ENCODE measurements around the gene SSX4.
"Not testable (repeated sequence)": the region's sequence is repeated elsewhere in the genome, so short reads cannot be mapped to it uniquely, and the experiment has no call there.

Gene SSX4, protein sequence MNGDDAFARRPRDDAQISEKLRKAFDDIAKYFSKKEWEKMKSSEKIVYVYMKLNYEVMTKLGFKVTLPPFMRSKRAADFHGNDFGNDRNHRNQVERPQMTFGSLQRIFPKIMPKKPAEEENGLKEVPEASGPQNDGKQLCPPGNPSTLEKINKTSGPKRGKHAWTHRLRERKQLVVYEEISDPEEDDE

DNA sequence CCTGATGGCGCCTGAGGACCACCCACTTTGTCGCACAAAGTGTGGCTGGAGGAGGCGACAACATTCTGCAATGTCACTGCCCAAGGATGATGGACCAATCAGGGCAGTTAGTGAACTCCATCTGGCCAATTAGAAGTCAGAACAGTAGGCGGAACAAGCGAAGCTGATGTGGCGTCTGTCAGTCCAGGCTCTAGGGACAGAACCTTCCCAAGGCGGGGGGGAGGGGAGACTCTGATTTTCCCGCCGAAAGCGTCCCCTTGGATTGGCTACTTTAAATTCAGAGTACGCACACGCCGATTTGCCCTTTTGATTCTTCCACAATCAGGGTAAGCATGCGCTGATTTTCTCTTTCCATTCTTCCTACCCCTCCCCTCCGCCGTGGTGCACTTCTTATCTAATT is at the start of gene SSX4:
Gene SSX4, plus strand, starts transcription at position 301 of the 400 bp plus-strand sequence. CDS start 515 bp downstream, outside the sequence.
- DNase-seq = not testable (repeated sequence)

DNA sequence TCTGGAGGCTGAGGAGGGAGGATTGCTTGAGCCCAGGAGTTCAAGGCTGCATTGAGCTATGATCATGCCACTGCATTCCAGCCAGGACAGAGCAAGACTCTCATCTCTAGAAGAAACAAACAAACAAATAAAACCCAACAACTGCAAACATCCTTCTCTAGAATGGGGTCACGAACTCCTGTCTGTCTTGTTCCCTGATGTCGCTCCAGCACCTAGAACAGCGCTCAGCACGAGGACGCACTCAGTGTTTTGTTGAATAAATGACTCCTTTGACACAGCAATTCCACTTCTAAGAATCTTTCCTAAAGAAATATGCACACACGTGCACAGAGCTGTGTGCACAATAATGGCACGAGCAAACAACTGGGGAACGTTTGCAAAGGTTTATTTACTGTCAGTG is 37.3 kb upstream of the SSX4 start:
- not testable (repeated sequence) for DNase-seq

DNA sequence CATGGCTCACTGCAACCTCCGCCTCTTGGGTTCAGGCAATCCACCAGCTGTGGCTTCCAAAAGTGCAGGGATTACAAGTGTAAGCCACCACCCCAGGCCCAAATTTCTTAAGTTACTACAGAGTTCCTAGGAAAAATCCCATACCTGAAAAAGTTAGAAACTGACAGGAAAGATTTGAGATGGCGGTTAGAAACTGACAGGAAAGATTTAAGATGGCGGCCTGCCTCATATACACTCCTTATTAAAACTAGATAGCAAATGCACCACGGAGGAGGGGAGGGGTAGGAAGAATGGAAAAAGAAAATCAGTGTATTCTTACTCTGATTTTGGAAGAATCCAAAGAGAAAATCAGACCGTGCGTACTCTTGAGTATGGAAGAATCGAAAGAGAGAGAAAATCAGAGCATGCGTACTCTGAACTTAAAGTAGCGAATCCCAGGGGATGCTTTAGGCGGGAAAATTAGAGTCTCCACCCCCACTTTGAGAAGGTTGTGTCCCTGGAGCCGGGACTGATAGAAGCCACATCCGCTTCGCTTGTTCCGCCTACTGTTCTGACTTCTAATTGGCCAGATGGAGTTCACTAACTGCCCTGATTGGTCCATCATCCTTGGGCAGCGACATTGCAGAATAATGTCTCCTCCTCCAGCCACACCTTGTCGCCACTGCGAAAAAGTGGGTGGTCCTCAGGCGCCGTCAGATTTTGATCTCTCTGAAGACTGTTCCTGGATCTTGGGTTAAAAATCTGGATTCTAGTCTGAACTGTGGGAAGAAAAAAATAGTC is 26.8 kb upstream of the SSX4 start, which contains the start of gene SSX3:
Gene SSX3, minus strand, starts transcription at position 389 of the 780 bp plus-strand sequence. CDS start 1,454 bp downstream, outside the sequence.
- not testable (repeated sequence) for DNase-seq

DNA sequence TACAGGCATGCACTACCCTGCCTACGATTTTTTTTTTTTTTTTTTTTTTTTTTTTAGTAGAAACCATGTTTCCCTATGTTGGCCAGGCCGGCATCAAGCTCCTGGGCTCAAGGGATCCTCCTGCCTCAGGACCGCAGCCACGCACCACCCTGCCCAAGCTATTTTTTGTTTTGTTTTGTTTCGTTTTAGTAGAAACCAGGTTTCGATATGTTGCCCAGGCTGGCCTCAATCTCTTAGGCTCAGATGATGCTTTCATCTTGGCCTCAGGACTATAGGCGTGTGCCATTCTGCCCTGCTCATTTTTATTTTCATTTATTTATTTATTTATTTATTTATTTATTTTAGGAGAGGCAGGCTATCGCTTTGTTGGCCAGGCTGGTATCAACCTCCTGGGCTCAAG is 25.7 kb upstream of the SSX4 start:
- no peak for DNase-seq

DNA sequence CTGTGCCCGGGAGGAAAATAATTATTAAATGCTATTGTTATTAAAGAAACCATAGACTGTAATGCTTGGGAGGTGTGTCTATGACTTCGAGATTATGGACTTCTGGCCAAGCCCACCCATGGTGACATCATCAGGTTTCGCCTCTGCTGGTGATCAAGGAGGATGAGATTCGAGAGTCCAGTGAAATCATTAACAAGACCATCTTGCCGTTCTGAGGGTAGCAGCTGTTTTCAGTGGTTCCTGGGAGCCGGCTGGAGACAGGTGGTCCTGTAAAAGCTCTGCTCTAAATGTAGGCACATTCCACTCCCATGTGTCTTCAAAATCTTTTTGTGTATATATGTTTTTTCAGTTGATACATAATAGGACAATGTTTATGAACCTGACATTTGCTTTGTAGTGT is 24.1 kb upstream of the SSX4 start:
- DNase-seq = not testable (repeated sequence)

DNA sequence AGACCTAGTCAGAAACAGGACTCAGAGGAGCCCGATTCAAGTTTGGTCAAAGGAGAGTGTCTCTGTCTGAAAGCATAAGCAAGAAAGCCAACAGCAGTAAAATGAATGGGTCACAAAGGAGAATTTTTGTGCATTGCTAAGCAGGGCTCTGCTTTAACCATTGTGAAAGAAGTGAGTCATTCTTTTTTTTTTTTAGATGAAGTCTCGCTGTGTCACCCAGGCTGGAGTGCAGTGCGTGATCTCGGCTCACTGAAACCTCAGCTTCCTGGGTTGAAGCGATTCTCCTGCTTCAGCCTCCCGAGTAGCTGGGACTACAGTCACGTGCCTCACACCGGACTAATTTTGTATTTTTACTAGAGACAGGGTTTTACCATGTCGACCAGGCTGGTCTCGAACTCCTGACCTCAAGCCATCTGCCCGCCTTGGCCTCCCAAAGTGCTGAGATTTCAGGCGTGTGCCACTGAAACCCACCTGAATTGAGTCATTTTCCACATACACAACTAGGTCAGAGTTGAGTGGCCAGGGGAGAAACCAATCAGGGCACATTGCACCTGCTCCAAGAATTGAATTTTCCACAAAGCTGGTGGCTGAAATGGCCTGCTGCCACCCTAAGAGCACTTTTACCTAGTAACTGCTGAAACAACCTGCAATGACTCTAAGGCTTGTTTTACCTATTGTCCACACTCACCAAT is 15.5 kb upstream of the SSX4 start:
- not testable (repeated sequence) for DNase-seq

DNA sequence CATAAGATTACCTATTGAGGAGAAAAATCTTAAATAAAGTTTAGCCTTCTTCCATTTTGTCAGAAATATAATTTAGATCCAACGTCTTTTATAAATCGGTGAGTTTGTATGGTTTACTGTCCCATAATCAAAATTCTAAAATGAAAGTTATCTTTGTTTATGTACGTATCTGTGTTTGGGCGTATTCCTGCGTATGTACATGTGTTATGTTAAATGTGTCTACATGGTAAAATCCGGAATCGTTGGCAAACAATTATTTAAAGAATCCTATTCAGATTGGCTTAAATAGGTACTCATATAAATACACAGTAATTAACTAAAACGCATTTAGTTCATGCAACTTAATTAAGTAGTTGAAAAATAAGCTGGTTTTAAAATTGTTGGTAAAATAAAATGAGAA is 12.9 kb upstream of the SSX4 start:
- DNase-seq = not testable (repeated sequence)

DNA sequence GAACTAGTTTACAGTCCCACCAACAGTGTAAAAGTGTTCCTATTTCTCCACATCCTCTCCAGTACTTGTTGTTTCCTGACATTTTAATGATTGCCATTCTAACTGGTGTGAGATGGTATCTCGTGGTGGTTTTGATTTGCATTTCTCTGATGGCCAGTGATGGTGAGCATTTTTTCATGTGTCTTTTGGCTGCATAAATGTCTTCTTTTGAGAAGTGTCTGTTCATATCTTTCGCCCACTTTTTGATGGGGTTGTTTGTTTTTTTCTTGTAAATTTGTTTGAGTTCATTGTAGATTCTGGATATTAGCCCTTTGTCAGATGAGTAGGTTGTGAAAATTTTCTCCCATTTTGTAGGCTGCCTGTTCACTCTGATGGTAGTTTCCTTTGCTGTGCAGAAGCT is 13.6 kb downstream of the SSX4 start:
- DNase-seq = not testable (repeated sequence)

DNA sequence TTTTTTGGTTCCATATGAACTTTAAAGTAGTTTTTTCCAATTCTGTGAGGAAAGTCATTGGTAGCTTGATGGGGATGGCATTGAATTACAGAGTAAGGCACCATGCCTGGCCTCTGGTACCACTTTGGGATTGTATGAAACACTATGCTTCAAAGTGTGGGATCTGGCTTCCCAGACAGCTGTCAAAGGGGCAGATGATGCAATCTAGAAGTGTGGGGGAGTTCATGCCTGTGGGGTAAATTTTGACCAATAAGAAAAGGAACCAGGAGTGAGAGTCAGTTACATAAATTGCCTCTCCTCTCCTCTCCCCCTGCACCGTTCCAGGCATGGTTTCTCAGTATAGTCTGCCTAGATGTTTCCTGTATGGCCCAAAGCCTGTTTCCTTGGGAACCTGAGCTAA is 14.5 kb downstream of the SSX4 start:
- DNase-seq = not testable (repeated sequence)

DNA sequence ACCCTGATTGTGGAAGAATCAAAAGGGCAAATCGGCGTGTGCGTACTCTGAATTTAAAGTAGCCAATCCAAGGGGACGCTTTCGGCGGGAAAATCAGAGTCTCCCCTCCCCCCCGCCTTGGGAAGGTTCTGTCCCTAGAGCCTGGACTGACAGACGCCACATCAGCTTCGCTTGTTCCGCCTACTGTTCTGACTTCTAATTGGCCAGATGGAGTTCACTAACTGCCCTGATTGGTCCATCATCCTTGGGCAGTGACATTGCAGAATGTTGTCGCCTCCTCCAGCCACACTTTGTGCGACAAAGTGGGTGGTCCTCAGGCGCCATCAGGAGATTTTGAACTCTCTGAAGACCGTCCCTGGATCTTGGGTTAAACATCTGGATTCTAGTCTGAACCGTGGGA is 28.5 kb downstream of the SSX4 start, which contains the start of gene SSX4B:
Gene SSX4B, minus strand, starts transcription at position 101 of the 400 bp plus-strand sequence. CDS start 588 bp downstream, outside the sequence.
- DNase-seq = not testable (repeated sequence)

DNA sequence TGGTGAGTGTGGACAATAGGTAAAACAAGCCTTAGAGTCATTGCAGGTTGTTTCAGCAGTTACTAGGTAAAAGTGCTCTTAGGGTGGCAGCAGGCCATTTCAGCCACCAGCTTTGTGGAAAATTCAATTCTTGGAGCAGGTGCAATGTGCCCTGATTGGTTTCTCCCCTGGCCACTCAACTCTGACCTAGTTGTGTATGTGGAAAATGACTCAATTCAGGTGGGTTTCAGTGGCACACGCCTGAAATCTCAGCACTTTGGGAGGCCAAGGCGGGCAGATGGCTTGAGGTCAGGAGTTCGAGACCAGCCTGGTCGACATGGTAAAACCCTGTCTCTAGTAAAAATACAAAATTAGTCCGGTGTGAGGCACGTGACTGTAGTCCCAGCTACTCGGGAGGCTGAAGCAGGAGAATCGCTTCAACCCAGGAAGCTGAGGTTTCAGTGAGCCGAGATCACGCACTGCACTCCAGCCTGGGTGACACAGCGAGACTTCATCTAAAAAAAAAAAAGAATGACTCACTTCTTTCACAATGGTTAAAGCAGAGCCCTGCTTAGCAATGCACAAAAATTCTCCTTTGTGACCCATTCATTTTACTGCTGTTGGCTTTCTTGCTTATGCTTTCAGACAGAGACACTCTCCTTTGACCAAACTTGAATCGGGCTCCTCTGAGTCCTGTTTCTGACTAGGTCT is 43.8 kb downstream of the SSX4 start:
- not testable (repeated sequence) for DNase-seq

DNA sequence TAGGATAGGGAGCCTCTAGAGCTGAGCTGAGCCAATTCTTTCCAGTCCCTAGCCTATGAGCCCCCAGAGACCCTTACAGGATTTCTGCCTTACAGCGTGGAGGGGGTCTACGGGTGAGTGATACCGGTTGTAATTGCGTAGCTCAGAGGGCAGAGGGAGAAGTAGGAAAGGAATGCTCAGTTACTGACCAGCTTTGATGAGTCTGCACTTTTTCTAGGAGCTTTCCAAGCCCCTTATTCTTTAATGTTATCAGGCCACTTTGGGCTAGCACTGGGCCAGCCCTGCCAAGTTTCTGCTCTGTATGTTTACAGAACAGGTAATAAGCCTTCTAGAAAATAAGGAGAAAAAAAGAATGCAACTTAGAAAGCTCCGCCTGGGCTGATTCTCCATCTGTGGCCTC is 46.3 kb downstream of the SSX4 start:
- not testable (repeated sequence) for DNase-seq

DNA sequence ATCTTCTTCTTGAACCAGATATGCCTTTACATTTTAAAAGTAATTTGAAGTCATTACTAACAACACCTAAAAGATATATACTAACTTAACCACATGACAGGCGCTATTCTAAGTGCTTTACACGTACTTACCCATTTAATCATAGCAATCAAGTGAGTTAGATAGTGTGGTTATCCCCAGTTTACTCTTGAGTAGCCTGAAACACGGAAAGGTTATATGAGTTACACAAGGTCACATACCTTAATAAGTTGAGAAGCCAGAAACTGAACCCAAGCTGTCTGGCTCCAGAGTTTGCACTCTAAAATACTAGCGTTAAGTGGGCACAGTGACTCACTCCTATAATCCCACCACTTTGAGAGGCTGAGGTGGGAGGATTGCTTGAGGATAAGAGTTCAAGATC is 46.8 kb downstream of the SSX4 start:
- DNase-seq = not testable (repeated sequence)

DNA sequence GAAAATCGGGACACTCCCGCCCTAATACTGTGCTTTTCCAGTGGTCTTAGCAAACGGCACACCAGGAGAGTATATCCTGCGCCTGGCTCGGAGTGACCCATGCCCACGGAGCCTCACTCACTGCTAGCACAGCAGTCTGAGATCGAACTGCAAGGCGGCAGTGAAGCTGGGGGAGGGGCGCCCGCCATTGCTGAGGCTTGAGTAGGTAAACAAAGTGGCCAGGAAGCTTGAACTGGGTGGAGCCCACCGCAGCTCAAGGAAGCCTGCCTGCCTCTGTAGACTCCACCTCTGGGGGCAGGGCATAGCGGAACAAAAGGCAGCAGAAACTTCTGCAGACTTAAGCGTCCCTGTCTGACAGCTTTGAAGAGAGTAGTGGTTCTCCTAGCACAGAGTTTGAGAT is 50.4 kb downstream of the SSX4 start:
- DNase-seq = not testable (repeated sequence)

Measured in stimulated activated CD4-positive, alpha-beta T cell treated with anti-CD3 and anti-CD28 coated beads, Interleukin-15, amount 100 ng/mL, for 24 hours (primary cell).